ENCODE measurements around the gene SPAG4.

DNA sequence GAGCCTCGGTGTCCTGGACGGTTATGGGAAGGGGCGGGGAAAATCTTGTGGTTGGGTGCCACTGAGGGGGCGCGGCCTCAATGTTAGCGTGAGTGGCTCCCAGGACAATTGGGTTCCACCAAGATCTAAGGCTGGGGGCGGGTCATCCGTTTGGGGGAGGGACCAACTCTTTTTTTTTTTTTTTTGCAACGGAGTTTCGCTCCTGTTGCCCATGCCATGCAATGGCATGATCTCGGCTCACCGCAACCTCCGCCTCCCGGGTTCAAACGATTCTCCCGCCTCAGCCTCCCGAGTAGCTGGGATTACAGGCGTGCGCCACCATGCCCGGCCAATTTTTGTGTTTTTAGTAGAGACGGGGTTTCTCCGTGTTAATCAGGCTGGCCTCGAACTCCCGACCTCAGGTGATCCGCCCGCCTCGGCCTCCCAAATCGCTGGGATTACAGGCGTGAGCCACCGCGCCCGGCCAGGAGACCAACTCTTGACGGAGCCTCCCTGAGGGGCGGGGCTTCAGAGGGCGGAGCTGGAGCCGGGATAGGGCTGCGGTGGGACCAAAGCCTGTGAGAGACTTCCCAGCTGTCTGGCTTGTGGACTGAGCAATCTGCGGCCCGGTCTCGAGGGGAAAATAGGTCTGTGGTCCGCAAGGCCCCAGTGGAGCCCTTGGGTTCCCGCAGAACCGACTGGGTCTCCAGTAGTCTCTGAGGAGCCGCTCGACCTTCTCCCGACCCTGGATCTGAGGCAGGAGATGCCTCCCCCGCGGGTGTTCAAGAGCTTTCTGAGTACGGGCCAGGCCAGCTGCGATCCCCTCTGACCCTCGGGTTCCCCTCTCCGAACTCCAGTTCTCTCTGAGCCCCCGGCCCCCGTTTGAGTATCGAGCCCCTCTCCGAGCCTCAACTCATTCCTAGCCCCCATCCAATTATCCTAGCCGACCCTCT lies 1.1 kb downstream of the SPAG4 start:
- TF ChIP-seq, protein P1, sequence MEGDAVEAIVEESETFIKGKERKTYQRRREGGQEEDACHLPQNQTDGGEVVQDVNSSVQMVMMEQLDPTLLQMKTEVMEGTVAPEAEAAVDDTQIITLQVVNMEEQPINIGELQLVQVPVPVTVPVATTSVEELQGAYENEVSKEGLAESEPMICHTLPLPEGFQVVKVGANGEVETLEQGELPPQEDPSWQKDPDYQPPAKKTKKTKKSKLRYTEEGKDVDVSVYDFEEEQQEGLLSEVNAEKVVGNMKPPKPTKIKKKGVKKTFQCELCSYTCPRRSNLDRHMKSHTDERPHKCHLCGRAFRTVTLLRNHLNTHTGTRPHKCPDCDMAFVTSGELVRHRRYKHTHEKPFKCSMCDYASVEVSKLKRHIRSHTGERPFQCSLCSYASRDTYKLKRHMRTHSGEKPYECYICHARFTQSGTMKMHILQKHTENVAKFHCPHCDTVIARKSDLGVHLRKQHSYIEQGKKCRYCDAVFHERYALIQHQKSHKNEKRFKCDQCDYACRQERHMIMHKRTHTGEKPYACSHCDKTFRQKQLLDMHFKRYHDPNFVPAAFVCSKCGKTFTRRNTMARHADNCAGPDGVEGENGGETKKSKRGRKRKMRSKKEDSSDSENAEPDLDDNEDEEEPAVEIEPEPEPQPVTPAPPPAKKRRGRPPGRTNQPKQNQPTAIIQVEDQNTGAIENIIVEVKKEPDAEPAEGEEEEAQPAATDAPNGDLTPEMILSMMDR (IDR thresholded peaks at IDR 0.05), result no peak
- no peak for TF ChIP-seq POLR2AphosphoS5 (IDR thresholded peaks at IDR 0.05)
- TF ChIP-seq EP300 (IDR thresholded peaks at IDR 0.05), result no peak
